HG03460 (cell line): Measurements from ENCODE around the gene ROS1.
"Not testable (repeated sequence)": the region's sequence is repeated elsewhere in the genome, so short reads cannot be mapped to it uniquely, and the experiment has no call there.

ENCODE experiments used
- ATAC-seq: cut with Tn5 transposase; IDR thresholded peaks from one replicate; pipeline ENCODE4 v1.9.1; 2021; ENCODE audit not compliant: unreplicated experiment

ROS1 gene

DNA sequence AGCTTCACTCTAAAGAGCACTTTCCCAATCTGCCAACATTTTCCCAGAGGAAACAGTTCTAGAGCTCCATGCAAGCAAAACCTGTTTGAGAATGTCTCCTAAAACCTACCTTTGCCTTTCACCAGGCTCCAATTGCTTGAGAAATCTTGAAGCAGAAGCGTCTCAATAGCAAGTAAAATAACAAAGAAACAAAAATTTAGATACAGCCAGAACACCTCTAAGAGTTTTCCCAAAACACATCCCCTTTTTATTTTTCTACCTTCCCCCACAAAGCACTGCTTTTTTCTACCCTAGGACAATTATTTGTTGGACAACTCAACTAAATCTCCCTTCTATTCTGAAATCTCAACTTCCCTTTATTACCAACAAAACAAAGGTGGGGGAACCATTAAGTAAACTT is 156.8 kb downstream of the ROS1 start:
- no peak for ATAC-seq

DNA sequence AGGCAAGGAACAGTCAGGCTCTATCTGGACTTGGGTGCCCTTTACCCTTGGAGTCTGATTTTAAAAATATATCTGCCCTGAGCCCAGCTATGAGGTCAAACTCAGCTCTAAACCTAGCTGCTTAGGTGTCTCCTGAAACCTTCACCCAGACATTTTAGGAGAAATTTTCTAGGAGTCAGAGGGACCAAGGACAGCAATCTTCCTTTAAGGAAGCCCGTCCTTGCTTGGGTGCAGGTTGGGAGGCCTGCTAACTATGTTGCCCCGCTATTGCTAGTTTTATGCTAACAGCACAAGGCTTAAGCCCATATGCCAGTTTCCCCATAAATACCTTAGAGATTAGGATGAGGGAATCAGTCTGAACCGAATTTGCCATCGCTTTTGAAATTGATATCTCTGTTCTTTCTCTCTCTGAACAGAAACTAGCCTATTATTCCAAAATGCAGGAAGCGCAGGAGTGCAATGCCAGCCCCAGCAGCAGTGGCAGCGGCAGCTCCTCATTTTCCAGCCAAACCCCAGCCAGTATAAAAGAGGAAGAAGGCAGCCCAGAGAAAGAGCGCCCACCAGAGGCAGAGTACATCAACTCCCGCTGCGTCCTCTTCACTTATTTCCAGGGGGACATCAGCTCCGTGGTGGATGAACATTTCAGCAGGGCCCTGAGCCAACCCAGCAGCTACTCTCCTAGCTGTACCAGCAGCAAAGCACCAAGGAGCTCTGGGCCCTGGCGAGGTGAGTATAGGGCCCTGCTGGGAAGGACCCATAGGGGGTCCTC is 157.8 kb downstream of the ROS1 start:
- ATAC-seq = no peak

DNA sequence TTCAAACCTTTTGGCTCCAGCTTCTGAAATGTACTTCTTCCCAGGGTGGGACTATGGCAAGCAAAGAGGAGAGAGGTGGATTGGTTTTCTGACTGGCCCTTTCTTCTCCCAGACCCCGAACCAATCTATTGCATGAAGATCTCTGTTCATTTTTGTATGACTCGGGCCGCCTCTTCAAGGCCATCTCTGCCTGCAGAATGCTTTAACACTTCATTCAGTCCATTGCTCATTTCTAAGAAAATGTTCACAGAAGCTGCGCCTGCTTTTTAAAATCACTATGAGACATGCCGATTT is 158.7 kb downstream of the ROS1 start:
- ATAC-seq = no peak

DNA sequence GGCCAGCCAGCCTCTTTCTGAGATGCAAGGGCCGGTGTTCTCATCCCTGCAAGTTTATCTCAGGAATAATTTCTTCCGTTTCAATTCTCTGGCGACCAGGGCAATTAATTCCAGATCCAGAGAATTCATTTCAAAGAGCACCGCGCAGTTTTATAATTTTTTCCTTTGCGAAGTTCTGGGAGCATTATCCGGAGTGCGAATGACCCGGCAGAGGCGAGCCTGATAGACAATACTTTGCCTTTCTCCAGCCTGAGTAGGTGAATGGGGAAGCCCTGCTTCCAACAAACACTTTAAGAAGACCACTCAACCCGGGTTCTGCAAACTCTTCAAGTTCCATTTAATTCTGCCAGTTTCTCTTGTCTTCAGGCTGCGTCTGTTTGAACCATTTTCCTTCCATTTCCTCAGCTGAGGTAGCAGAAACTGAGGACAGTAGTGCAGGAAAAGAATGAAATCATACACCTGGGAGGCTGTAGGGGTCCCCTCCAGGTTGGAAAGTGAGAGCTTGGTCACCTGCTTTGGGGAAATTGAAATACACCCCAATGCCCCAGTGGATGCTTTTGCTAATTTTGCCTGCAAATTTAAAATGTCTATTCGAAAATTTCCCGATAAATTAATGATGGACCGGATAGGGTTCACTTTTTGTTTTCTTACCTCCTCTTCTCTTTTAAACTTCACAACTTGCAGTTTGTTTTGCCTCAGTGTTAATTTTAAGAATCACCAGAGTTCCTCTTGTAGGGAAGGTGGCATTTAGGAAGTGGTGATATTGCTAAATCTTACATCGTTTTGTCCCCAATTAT is 159.3 kb downstream of the ROS1 start:
- no peak for ATAC-seq

DNA sequence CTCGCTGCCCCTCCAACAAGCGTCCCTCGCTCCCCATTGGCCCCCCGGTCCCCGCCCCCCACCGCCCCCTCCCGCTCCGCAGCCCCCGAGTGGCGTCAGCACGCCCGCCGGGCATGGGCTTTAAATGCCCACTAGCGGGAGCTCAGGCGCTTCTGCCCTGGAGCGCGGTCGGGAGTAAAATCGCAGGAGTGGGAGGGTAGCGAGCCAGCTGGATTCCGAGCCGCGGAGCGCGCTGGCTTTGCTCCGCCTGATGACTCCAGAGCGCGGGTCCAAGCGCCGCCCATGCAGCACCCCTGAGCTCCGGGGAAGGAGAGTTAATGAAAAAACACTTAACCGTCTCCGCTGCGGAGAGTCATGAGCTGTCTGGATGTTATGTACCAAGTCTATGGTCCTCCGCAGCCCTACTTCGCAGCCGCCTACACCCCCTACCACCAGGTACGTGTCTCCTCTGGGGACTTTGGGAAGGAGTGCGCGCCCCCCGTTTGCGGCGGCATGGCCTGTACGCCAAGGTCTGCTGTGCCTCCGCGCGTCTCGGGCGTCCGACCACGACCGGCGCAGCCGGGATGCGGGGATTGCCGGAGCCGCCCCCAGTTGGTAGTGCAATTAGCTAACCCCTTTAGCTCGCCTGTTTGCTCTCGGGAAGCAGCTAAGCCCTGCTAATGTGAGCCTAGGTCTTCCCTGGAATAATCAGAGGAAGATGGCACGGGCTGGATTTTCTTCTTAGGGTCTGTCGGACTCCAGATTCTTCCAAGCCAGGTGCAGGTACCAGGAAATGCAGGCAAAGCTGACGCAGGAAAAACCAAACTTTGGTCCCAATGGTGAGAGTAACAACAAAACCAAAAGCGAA is 160.1 kb downstream of the ROS1 start, which contains the start of gene VGLL2:
TSS of gene VGLL2 (plus strand) at position 149 of the 847 bp plus-strand sequence. CDS start at position 355, 206 bp downstream.
- no peak for ATAC-seq

DNA sequence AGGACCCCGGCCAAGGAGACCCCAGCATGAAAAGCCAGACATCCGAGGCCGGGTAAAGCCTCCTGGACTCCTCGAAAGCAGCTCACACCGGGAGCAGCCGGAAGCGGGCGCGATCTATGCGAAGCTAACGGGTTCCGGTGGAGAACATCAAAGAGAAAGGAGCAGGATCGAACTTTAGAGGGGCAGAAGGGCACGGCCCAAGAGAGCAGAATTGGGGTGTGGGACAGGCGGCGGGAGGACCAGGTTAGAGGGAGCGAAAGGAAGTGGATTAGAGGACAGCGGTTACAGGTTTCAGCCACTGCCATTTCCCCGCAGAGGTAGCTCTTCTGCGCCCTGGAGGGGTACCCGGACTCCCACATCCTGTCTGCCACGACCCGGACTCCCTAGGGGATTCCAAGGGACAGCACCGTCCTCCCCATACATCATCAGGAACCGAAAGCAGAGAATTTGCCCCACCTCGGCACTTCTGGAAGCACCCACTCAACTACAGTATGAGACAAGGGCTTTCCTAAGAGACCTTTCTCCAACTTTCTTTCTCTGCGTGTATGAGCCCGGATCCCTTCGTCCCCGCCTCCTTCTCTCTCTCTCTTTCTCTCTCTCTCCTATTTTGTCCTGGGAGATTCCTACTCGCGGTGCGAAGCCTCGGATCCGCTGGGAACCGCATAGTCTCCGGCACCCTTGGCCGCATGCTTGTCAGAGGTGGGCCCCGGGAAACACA is 160.9 kb downstream of the ROS1 start:
- peak; percentile 69 for ATAC-seq

DNA sequence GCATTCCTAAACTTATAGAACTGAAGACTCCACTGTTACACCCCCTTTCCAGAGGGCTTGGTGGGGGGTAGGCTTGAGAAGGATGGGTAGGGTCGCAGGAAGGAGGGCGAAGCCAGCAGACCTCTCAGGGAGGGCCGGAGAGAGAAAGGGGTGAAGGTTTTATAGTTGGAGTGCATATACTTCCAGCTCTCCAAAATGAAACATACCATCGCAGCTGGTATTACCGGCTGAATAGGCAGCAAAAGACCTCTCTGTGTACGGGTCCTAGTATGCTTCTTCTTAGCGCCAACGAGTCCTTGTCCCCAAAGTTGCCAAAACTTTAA is 161.4 kb downstream of the ROS1 start:
- no peak for ATAC-seq

DNA sequence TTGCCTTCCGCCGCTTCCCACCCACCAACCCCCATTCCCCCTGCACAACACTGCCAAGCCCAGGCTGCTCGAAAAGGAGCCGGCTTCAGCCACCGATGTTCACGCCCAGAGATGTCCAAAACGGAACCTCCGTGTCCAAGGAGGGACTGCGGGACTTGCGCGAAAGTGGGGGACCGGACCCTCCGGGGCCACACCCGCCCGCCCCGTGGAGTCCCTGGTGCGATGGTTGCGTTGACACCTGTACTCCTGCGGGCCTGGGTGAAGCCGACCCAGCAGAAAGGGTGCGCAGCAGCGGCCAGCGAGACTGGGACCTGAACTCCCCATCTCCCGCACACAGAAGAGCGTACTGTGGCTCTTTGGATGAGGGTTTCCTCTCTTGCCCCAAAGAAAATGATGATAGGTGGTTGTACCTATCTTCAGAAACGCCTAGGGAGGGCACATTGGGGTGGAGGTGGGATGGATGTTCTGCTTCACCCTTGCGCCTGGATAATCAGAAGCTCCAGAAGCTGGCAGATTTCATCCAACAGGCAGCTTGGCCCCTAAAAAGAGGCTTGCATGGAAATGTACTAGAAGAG is 162.3 kb downstream of the ROS1 start:
- no peak for ATAC-seq

DNA sequence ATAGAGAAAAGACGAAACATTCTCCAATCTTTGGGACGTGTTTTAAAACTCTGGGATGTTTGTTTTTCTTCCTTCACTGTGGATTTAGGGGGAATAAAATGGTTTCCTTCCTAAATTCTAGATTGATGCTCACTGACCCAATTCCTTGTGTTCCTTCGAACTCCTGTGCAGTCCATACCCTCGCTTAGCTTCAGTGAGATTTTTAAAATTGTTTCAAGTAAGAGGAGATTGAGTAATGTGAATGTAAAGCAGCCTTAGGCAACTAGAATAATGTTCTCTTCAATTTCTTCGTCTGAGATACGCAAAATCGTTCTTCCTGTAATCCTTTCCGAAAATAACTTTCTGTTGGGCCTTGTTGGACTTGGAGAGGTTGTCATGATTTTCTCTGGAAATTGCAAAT is 162.9 kb downstream of the ROS1 start:
- ATAC-seq = no peak

DNA sequence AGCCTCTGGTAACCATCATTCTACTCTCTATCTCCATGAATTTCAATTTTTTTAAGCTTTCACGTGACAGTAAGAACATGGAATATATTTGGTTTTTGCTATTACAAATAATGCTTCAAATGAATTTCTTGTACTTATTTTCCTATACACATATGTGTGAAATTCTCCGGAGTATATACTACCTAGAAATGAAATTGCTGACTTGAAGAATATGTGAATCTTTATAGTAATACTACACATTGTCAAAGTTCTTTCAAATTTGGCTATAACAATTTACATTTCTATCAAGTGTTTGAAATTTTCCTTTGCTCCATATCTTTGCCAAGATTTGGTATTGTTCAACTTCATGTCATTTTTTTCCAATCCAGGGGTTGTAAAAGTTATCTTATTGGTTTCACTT is 172.0 kb downstream of the ROS1 start:
- ATAC-seq = no peak

DNA sequence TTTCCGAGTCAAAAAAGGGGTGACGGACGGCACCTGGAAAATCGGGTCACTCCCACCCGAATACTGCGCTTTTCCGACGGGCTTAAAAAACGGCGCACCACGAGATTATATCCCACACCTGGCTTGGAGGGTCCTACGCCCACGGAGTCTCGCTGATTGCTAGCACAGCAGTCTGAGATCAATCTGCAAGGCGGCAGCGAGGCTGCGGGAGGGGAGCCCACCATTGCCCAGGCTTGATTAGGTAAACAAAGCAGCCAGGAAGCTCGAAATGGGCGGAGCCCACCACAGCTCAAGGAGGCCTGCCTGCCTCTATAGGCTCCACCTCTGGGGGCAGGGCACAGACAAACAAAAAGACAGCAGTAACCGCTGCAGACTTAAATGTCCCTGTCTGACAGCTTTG is 180.8 kb downstream of the ROS1 start:
- ATAC-seq = not testable (repeated sequence)

DNA sequence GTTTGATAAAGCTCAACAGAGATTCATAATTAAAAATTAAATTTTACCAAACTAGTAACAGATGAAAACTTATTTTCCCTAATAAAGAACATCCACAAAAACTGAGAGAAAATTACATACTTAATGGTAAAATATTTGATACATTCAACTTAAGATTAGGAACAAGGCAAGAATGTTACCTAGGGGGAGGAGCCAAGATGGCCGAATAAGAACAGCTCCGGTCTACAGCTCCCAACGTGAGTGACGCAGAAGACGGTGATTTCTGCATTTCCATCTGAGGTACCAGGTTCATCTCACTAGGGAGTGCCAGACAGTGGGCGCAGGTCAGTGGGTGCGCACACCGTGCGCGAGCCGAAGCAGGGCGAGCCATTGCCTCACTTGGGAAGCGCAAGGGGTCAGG is 181.2 kb downstream of the ROS1 start:
- ATAC-seq = not testable (repeated sequence)
